ENCODE results near the gene TP53RK.

Gene TP53RK

DNA sequence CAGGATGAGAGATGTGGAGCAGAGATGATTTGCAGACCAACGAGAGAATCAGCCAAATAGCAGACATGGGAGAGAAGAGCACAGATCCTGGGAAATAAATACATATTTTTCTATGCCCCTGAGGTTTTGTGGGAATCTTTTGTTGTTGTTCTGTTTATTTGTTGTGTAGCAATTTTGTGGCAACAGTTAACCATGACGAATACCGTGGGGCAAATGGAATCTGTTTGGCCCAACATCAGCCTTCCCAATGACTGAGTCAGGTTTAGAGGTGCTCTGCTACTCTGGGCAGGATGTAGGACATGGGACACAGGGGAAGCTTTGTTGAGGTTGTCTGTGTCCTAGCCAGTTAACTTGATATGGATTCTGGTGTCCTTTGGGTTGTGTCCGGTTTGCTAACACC lies 12.3 kb upstream of the TP53RK start:
- no peaks in the 10 kb centered on the region for H3K79me2 ChIP-seq (ENCODE audit: low read length)
- no peak for DNase-seq
- H2AFZ ChIP-seq (ENCODE audit: low read length) = no peak overlapping the region
- no peaks in the 10 kb centered on the region for H4K20me1 ChIP-seq (ENCODE audit: insufficient read depth, low read length)
- no peaks in the 10 kb centered on the region for H3K9me3 ChIP-seq (replicated peaks; ENCODE audit: insufficient read depth, low read length)
- TF ChIP-seq CTCF (IDR thresholded peaks at IDR 0.05; ENCODE audit: low read length) = no peak
- TF ChIP-seq EZH2 (optimal IDR thresholded peaks at IDR 0.05; ENCODE audit: low read depth, low read length) = no peak
- no peak for TF ChIP-seq EZH2phosphoT487 (IDR thresholded peaks at IDR 0.05; ENCODE audit: low read length)
- no peaks in the 10 kb centered on the region for H3K27me3 ChIP-seq (replicated peaks; ENCODE audit: insufficient read depth, low read length)
- H3K4me3 ChIP-seq (ENCODE audit: low read length) = no peak overlapping the region
- H3F3A ChIP-seq (ENCODE audit: insufficient read depth, low read length) = no peaks in the 10 kb centered on the region
- no peak overlapping the region for H3K27ac ChIP-seq (ENCODE audit: low read length)
- H3K9me2 ChIP-seq (replicated peaks; ENCODE audit: insufficient read depth, low read length) = no peaks in the 10 kb centered on the region
- H3K9ac ChIP-seq (ENCODE audit: low read length) = no peak overlapping the region
- peaks cover 10% of the 10 kb centered on the region for H3K4me1 ChIP-seq (ENCODE audit: low read length)
- H3K4me2 ChIP-seq (ENCODE audit: low read depth, low read length) = no peak overlapping the region
- H3K36me3 ChIP-seq (replicated peaks; ENCODE audit: insufficient read depth, low read length) = no peaks in the 10 kb centered on the region

DNA sequence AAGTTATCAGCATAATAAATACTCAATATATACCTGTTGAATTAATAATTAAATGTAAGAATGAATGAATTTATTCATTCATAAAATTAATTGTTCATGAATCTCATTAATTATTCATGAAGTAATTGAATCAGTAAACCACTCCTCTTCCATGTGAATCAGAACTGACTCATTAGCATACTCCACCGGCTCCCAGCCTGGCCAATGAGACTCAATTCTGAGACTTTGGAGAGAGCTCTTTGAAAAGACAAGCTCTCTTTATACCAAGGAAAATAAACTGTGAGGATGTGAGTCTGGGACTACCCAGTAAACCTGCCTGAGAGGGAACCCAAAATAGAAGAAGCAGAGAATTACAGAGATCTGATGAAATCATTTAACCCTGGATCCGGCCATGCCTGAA lies 11.8 kb upstream of the TP53RK start:
- Histone ChIP-seq H3K4me2 (ENCODE audit: low read depth, low read length) (no peak overlapping the region), H4K20me1 (ENCODE audit: insufficient read depth, low read length) (no peaks in the 10 kb centered on the region), H3K79me2 (ENCODE audit: low read length) (no peaks in the 10 kb centered on the region), H3K36me3 (replicated peaks; ENCODE audit: insufficient read depth, low read length) (no peaks in the 10 kb centered on the region), H3K27me3 (replicated peaks; ENCODE audit: insufficient read depth, low read length) (no peaks in the 10 kb centered on the region), H3F3A (ENCODE audit: insufficient read depth, low read length) (peaks cover 4% of the 10 kb centered on the region; the same call in 1 of the 2 replicates), H3K4me1 (ENCODE audit: low read length) (peaks cover 15% of the 10 kb centered on the region), H3K9me2 (replicated peaks; ENCODE audit: insufficient read depth, low read length) (no peaks in the 10 kb centered on the region), H3K9ac (ENCODE audit: low read length) (no peak overlapping the region), H3K4me3 (ENCODE audit: low read length) (no peak overlapping the region), H3K27ac (ENCODE audit: low read length) (no peak overlapping the region), H2AFZ (ENCODE audit: low read length) (no peak overlapping the region), H3K9me3 (replicated peaks; ENCODE audit: insufficient read depth, low read length) (no peaks in the 10 kb centered on the region)
- no peak for DNase-seq
- no peak for TF ChIP-seq EZH2phosphoT487 (IDR thresholded peaks at IDR 0.05; ENCODE audit: low read length)
- no peak for TF ChIP-seq CTCF (IDR thresholded peaks at IDR 0.05; ENCODE audit: low read length)
- no peak for TF ChIP-seq EZH2 (optimal IDR thresholded peaks at IDR 0.05; ENCODE audit: low read depth, low read length)

DNA sequence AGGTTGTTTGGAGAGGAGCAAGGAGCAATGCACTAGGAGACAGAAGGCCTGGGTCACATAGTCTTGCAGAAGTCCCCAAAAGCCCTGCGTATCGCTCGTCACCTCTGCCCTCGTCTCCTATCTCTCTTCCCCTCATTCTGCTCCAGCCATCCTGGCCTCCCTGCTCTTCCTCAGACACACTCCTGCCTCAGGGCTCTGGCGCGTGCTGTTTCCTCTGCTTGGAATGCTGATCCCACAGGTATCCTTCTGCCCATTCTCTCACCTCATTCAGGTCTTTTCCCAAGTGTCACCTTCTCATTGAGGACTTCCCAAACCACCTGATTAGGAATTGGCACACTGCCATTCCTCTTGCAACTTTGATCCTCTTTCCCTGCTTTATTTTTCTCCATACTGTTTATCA lies 11.2 kb upstream of the TP53RK start:
- no peak for DNase-seq
- Histone ChIP-seq H3K79me2 (ENCODE audit: low read length) (no peaks in the 10 kb centered on the region), H3K4me2 (ENCODE audit: low read depth, low read length) (no peak overlapping the region), H3K36me3 (replicated peaks; ENCODE audit: insufficient read depth, low read length) (no peaks in the 10 kb centered on the region), H3K9me2 (replicated peaks; ENCODE audit: insufficient read depth, low read length) (no peaks in the 10 kb centered on the region), H3K9me3 (replicated peaks; ENCODE audit: insufficient read depth, low read length) (no peaks in the 10 kb centered on the region), H4K20me1 (ENCODE audit: insufficient read depth, low read length) (no peaks in the 10 kb centered on the region), H3K27me3 (replicated peaks; ENCODE audit: insufficient read depth, low read length) (no peaks in the 10 kb centered on the region), H3K4me1 (ENCODE audit: low read length) (peaks cover 20% of the 10 kb centered on the region), H3F3A (ENCODE audit: insufficient read depth, low read length) (peaks cover 7% of the 10 kb centered on the region; the same call in 1 of the 2 replicates), H3K9ac (ENCODE audit: low read length) (no peak overlapping the region), H3K4me3 (ENCODE audit: low read length) (no peak overlapping the region), H2AFZ (ENCODE audit: low read length) (no peak overlapping the region), H3K27ac (ENCODE audit: low read length) (no peak overlapping the region)
- TF ChIP-seq CTCF (IDR thresholded peaks at IDR 0.05; ENCODE audit: low read length) (no peak), EZH2 (optimal IDR thresholded peaks at IDR 0.05; ENCODE audit: low read depth, low read length) (no peak), EZH2phosphoT487 (IDR thresholded peaks at IDR 0.05; ENCODE audit: low read length) (no peak)
